GM12864 (cell line): ENCODE results near the gene MINPP1.

Source experiments
- DNase-seq: peaks from one replicate; pipeline ENCODE4 v3.0.0-alpha.2; 2011; ENCODE audit warnings: low read depth
- H3K4me3 ChIP-seq: 2 replicates; pipeline ENCODE4 v1.5.1; 2011; ENCODE audit warnings: mild to moderate bottlenecking, low read depth, low read length, control low read depth
- CTCF ChIP-seq: IDR thresholded peaks from 2 replicates; pipeline ENCODE4 v1.5.1; 2011; ENCODE audit warnings: low read depth, mild to moderate bottlenecking, moderate library complexity, low read length, control low read depth, inconsistent platforms; ENCODE audit errors: missing control alignments

Gene MINPP1

DNA sequence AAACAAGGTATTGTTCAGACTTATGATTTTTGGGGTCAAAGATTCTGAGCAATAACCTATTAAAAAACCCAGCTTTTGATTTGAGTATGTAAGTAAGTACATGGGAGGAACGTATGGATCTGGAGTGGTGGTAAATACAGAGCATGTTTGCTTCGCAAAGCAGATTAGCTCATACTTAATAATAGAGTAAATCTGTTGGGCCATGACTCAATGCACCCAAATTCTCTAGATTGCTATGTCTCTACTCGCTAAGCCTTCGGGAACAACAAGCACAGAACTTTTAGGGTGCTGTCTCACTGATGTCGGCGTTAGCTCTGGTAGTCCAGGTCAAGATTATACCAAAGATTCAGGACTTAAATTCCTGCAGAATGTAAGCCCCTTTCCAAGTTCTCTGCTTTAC is 807 bp upstream of the MINPP1 start:
- peak overlapping the region; percentile 75; the same call in 1 of the 2 replicates for H3K4me3 ChIP-seq
- no peak for TF ChIP-seq CTCF
- no peak for DNase-seq

- TF ChIP-seq CTCF: no peak
- no peak for DNase-seq
- peak overlapping the region; percentile 75 for H3K4me3 ChIP-seq
Measured at GRCh38 chr10:87504307-87504639, 420 bp upstream of the MINPP1 start.

DNA sequence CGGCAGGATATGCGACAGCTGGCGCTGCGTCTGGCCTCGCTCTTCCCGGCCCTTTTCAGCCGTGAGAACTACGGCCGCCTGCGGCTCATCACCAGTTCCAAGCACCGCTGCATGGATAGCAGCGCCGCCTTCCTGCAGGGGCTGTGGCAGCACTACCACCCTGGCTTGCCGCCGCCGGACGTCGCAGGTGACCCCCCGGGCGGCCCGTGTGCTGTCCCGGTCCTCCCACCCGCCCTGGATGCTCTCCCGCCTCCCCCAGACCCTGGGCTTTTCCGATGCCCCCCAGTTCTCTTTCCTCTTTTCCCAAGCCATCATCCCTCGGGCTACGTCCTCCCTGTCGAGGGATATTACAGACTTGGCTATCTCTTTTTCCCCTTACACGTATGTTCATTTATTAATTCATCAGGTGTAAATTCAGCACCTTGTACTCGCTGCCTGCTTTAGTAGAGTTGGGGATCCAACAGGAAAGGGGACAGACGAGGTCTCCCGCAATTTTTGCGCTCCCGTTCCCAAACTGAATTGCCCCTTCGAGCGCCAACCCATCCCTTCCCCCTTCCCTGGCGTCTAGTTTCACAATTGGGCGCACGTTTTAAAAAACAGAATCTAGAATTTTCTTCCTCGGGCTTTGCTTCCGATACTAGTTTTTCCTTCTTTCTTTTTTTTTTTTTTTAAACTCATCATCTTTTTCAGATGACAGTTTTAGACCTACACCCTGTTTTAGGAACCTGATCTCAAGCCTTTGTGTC is 846 bp downstream of the MINPP1 start:
- no peak for DNase-seq

GRCh38 chr10:87506956-87507355 is 2.3 kb downstream of the MINPP1 start:
- H3K4me3 ChIP-seq: no peak overlapping the region

More for the DNA sequence above, 846 bp downstream of the MINPP1 start:
- TF ChIP-seq CTCF: peak; percentile 63
- H3K4me3 ChIP-seq: peak overlapping the region; percentile 75

GRCh38 chr10:87507879-87508483 is 3.3 kb downstream of the MINPP1 start:
- DNase-seq: no peak
- TF ChIP-seq CTCF: no peak
- no peak overlapping the region for H3K4me3 ChIP-seq

More at GRCh38 chr10:87506956-87507355, 2.3 kb downstream of the MINPP1 start:
- TF ChIP-seq CTCF: no peak
- no peak for DNase-seq

DNA sequence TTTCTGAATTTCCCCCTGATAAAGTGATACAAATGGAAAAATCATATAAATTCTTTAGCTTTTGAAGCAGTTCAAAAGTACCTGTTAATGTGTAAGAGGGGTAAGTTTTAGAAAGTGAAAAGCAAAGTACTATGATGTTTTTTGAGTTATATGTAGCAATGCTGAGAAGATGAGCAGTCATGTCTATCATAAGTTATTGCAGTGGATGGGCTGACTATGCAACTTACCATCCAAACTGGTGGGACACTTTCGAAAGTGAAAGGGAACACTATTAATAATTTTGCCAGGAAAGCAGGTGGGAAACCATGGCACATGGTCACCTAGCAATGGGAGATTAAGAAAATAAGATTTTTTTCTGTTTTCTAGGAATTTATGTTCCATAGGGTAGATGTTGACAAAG is 4.1 kb downstream of the MINPP1 start:
- no peak for DNase-seq
- no peak overlapping the region for H3K4me3 ChIP-seq
- no peak for TF ChIP-seq CTCF

GRCh38 chr10:87510025-87510424 is 5.3 kb downstream of the MINPP1 start:
- no peak for TF ChIP-seq CTCF
- no peak for DNase-seq
- H3K4me3 ChIP-seq: no peak overlapping the region
